OCI-M2 (cell line): ENCODE measurements around the gene GNAT2.

Source experiments
- DNase-seq: peaks from one replicate; lab custom pipeline; 2025; ENCODE audit not compliant: unreplicated experiment; lab: John Stamatoyannopoulos, UW

Gene GNAT2

DNA sequence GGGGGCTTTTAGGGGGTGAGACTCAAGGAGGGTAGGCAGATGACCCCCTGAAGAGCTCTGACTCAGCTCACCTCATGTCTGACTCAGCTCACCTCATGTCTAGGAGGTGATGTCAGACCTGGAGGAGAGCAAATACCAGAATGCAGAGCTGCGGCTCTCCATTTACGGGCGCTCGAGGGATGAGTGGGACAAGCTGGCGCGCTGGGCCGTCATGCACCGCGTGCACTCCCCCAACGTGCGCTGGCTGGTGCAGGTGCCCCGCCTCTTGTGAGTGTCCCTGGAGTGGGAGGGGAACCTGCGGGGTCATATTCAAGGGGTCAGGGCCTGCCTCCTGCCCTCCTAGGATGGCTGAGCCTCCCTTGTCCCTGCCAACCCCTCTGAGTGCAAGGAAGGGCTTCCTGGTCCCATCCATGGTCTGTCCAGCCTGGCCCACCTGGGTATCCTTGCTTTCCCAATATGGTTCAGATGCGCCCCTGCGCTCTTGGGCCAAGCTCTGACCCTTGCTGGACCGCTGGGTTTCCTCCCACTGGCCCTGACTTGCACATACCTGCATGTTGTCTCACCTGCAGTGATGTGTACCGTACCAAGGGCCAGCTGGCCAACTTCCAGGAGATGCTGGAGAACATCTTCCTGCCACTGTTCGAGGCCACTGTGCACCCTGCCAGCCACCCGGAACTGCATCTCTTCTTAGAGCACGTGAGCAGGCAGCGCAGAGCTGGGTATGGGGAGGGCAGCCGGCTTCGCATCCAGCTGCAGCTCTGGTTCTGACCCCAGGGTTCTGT is 9.3 kb upstream of the GNAT2 start:
- no peak for DNase-seq

DNA sequence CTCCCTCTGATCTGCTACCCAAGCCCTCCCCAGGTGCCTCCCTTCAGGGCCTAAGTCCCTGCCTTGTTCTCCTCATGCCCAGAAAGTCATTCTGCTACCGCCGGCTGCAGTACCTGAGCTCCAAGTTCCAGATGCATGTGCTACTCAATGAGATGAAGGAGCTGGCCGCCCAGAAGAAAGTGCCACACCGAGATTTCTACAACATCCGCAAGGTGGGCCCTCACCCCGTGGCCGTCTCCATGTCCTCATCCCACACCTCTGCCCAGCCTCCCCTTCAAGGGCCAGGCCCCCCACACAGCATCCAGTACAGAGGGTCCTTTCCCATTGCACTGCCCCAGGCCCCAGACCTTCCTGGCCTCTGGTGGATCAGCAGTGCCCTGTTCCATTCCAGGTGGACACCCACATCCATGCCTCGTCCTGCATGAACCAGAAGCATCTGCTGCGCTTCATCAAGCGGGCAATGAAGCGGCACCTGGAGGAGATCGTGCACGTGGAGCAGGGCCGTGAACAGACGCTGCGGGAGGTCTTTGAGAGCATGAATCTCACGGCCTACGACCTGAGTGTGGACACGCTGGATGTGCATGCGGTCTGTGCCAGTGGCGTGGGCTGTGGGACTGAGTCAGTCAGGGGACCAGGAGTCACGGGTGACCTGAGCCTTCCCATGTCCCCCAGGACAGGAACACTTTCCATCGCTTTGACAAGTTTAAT is 8.4 kb upstream of the GNAT2 start:
- no peak for DNase-seq

DNA sequence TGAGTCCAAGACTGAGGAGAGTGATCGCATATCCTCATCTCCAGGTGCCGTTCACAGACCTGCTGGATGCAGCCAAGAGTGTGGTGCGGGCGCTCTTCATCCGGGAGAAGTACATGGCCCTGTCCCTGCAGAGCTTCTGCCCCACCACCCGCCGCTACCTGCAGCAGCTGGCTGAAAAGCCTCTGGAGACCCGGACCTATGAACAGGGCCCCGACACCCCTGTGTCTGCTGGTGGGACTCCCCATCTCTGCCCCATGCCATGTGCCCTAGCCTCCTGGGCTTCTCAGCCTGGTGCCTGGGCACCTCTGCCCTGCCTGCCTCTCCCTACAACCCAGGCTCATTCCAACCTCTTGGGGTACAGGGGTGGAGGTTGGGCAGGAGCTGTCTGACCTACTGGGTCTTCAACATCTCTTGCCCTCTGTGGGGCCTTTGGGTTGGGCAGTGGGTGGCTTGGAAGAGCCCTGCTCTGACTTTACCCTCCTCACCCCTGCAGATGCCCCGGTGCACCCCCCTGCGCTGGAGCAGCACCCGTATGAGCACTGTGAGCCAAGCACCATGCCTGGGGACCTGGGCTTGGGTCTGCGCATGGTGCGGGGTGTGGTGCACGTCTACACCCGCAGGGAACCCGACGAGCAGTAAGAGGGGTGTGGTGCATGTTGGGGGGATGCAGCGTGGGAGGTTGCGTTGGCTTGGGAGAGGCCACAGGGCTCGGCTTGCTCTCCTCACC is 7.4 kb upstream of the GNAT2 start:
- no peak for DNase-seq

DNA sequence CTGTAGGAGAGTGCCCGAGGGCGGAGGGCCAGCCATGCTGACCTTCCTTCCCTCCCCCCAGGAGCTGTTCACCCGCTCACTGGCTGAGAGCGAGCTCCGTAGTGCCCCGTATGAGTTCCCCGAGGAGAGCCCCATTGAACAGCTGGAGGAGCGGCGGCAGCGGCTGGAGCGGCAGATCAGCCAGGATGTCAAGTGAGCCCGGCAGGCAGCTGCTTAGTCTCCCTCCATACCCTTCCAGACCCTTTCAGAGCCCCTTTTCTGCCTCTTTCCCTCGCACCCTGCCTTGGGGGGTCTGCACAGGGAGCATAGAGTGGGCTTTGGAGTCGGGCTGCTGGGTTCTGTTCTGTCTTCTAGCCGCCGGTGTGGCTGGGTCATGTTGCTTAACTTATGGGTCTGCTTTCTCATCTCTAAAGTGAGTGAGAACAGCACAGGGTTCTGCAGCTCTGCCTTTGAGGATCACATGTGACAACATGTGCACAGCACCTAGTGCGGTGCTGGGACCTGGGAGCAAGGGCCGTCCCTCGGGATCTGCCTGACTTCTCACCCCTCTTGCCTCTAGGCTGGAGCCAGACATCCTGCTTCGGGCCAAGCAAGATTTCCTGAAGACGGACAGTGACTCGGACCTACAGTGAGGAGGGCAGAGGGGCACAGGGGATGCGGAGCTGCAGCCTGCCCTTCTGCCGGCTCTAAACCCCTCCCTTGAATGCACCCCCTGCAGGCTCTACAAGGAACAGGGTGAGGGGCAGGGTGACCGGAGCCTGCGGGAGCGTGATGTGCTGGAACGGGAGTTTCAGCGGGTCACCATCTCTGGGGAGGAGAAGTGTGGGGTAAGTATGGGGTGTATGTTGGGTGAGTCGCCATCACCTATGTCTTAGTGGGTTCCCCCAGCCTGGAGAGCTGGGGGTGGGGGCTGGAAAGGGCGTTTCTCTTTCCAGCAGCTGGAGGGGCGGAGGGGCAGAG is 6.5 kb upstream of the GNAT2 start:
- DNase-seq = no peak

DNA sequence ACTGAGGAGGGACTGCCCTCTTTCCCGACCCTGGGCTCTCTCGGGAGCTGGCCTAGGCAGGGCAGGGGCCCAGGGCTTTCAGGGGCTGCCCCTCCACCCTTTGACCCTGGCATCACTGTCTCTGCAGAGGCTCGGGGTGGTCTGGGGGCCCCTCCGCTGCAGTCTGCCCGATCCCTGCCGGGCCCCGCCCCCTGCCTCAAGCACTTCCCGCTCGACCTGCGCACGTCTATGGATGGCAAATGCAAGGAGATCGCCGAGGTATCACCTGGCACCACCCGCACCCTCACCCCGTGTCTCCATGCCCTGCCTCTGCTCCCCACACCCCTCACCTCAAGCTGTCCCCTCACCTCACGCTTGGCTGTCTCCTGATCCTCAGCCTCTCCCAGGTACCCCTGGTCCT is 5.8 kb upstream of the GNAT2 start:
- no peak for DNase-seq

DNA sequence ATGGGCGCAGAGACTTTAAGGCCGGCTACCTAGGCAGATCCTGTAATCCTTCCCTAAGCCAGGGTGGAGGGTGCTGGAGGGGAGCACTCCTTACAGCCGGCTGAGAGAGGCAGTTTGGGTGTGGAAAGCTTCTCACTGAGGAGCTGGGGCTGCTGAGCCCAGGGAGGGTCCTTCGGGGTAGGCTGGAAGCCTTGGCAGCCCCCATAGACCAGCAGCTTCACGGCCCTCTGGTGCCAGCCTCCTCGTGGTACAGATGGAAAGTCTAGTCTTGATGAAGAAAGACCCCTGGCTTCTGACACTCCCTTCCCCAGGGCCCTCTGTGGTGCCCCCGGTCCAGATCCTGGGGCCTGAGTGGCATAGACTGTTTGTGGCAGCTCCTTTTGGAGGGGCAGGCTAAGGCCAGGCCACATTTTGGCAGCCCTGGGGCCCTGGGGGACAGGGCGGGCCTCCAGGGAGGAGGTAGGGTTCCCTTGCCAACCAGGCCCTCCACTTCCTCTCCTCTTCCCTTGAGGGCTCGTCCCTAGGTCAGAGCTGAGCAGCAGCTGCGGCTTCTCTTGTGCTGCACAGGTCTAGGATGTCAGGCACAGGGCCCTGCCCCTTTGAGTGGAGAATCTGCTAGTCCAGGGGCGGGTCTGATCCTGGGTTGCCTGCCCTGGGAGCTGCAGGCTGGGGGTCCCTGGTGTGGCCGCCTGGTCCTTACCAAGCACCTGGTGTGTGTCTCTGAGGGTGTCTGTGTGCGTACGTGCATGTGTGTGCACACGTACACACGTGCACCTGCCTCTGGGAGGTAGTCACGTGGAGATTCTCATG is 5.0 kb upstream of the GNAT2 start:
- no peak for DNase-seq

DNA sequence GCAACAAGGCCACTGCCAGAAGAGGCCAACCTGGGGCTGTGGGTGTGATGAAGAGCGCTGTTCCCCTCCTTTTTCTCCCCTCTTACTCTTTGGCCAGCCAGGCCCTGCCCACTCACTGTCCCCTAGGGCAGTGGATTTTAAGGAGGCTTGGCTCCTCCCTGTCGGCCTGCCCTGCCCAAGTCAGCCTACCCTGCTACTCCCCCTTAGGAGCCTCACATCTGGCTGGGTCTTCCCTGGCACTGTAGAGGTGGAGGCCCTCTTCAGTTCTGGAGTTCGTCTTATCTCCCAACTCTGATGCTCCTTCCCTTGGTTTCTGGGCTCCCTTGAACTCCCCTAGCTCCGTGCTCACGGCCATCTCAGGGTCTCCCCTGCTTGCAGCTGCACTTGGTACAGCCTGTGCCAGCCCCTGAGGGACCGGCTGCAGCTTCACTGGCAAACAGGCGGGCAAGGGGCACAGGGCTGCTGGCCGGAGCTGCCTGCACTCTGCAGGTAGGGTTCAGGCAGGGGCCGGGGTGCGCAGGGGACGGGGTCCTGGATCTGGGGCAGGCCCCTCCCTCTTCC is 4.3 kb upstream of the GNAT2 start:
- DNase-seq = no peak

DNA sequence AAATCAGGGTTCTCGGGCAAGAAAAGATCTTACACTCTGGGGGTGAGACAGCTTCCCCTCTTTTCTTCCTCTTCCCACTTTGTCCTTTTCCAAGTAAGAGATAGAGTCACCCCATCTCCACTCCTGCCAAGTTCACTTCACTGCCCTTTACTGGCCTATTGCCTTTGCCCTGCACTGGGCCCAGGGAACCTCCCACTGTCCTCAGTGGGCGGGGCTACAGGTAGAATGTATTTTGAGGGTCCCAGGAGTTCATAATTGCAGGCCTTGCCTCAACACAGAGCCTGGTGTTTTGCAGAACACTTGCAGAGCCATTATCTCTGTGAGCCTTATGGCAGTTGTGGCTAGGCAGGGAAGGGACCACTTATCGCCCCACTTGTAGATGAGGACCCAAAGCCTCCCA is 3.5 kb upstream of the GNAT2 start:
- no peak for DNase-seq

DNA sequence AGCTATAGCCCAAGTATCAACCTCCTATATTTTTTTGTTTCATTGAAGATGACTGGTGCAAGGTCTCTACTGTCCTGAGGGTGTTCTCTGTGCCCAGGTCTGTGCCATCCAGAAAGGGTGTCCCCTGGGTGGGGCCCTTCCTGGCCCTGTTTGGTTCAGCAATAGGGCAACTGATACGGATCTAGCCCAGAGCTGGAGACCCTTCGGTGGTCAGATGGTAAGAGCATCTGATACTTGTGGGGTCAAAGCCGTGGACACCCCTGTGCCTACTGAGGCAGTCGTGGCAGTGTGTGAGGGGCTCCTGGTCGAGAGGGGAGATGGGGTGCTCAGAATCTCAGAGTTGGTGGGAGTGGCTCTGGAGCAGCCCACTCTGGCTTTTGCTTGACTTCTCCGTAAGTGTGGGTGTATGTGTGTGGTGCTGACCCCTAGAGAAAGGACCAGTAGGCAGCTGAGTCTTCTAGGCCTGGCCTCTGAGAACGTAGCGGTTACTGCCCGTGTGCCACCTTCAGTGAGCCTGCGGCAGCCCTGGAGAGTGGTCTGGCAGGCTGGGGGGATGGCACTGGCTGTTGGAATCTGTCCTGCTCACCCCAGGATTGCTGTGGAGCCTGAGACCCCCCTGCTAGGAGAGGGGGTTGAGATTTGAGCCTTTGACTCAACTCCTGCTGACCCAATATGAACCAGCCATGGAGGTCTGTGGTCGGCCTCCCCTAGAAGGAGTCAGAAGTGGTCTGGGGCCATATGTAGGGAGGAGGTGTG is 2.9 kb upstream of the GNAT2 start:
- no peak for DNase-seq

DNA sequence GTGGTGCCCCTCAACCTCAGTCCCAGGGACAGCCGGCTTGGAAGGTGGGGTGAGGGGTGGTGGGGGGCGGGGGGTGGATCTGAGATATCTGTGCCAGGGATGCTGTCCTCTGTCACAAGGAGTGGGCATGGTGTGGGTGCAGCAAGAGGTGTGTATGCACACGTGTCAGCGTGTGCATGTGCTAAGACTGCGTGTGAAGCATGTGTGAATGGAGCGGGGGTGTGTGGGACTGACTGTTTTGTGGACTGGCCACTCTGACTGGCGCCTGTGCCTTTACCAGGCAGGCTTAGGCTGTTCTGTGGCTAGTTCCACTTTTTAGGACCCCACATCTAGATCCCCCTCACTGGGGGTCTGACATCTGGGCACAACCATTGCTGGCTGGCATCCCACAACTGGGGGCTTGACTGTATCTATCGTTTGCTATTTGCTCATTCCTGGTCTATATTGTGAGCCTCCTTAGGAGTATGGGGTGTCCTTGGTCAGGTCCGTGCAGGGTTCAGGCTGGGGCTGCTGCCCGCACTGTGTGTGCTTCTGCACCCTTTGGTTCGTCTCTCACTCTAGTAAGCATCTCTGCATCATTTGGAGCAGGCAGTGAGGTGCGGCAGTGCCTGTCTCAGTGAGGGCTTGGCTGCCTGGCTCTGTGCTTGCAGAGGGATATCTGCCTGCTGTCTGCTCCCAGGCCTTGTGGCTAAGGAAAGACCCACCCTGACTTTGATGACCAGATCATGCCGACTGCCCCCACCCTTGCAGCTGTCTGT is 2.1 kb upstream of the GNAT2 start:
- DNase-seq = no peak

DNA sequence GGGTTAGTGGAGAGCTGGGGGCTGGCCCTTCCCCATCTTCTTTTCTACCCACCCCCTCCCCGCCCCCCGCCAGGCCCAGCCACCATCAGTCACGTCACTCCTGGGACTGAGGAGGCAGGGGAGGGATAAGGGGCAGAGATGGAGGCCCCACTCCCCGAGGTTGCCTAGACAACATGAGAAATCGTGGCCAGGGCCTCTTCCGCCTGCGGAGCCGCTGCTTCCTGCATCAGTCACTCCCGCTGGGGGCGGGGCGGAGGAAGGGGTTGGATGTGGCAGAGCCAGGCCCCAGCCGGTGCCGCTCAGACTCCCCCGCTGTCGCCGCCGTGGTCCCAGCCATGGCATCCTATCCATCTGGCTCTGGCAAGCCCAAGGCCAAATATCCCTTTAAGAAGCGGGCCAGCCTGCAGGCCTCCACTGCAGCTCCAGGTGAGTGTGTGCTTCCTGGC is 1.4 kb upstream of the GNAT2 start:
- no peak for DNase-seq

DNA sequence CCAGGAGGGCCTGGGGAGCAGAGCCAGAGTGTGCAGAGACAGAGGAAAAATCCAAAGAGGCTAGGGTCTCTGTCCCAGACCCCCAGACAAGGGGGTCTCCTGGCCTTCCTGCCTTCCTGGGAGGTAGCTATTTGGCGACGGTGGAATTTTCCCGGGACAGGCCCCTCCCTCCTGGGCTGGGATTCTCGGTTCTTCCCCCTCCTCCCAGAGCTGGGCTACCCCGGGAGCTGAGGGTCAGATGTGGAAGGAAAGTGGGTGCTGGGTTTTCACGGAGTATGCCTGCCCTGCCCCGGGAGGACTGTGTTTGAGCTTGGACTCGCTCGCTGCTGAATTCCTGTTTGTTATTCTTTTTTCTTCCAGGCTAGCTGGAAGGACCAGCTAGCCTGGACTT is 980 bp upstream of the GNAT2 start:
- DNase-seq = no peak

DNA sequence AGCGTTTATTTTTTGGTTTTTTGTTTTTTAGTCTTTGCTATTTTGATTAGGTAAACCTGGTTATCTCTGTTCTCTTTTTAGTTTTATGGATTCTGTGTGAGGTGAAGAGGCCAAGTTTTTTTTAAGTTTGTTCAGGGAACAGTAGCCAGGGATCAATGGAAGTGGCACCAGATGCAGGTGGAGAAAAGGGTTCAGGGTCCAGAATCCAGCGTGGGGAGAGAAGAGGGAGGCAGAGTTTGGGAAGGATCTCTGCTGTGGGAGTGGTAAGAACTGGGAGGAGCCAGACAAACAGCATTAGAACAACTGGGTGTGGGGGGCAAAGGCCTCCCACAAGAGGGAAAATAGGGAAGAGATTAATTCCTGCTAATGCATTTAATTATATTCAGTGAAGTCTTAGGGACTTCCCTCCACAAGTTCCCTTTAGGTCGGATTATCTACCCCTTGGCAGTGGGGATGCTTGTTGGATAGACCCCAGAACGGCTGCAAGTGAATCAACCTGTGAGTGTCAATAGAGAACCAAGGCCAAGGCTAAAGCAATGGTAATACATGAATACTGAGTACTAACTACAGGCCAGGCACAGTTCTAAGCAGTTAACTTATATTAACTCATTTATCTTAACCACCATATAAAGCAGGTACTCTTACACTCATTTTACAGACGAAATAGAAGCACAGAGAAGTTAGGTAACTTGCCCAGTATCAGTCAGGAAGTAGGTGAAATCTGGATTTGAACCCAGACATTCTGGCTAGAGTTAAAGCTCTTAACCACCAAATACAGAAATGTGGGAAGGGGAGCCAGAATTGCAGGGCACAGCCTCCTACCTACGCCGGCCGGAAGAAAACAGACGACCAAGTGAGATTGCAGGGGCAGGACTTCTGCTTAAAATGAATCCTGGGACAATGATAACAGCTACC is 498 bp downstream of the GNAT2 start:
- no peak for DNase-seq

DNA sequence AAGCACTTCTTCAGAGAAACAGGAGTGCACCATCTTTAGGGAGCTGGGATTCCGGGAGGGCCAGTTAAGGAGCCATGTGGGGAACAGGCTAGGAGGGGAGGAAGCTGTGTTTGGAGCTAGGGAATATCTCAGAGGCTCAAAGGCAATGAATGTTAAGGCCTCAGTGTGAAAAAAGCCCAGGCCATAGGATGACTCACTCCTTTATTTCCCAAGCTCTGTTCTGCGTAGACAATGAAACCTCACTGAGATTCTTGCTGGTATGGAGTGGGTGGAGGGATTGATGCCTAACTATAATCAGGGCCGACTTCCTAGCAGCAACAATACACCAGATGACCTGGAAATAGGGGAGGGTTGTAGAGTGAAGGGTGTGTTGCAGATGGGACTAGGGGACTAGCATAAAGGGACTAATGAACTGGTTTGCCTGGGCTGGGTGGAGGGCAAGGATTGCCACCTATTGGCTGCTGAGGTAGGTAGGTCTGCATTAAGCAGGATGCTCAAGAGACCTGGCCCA is 2.1 kb downstream of the GNAT2 start:
- no peak for DNase-seq

DNA sequence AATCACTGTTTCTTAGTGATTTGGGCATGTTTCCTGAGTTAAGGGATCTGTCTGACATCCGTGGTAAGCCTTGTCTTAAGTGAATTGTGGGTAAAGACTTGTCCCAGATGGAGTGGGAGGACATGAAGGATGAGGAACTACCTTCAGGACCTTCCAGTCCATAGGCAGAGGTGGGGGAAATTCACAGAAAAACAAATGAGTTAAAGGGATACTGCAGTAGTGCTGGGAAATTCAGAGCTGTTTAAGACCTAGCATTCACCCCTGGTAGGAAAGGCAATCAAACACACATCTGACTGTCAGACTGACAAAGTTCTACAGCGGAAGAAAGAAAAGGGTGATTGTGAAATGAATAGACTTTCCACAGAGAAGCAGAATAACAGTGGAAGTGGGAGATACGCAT is 3.0 kb downstream of the GNAT2 start:
- no peak for DNase-seq

DNA sequence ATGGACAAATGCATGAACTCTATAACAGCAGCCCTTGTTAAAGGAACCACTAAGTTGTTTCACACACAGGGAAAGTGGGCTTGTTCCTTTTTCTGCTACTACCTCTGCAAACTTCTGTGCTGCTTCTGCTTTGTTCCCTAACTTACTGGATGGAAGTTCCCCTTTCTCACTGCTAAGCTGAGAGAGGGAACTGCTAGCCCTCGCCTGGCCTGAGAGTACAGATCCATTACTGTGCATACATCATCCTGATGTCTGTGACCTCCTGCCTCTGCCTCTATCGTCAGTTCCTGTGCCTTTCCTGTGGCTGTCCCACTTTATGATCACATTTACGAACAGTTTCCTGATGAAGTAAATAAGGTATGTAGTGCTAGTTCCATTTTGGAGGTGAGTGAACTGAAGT is 3.5 kb downstream of the GNAT2 start:
- DNase-seq = no peak
